LNCaP clone FGC (cell line): Measurements from ENCODE around the gene AKAP8.
"Not testable (repeated sequence)": the region's sequence is repeated elsewhere in the genome, so short reads cannot be mapped to it uniquely, and the experiment has no call there.

Experiments
- DNase-seq: peaks from one replicate; pipeline ENCODE4 v3.0.0-alpha.2; 2011; ENCODE audit warnings: low read depth
- H3K4me3 ChIP-seq: 2 replicates; pipeline ENCODE4 v1.5.1; 2011; ENCODE audit warnings: mild to moderate bottlenecking, low read depth, low read length, control low read depth
- CTCF ChIP-seq: IDR thresholded peaks from 2 replicates; pipeline ENCODE4 v1.5.1; 2012; ENCODE audit warnings: mild to moderate bottlenecking; ENCODE audit not compliant: control insufficient read depth, insufficient read depth; ENCODE audit errors: extremely low read depth

The AKAP8 gene

GRCh38 chr19:15357906-15358305, 21.7 kb downstream of the AKAP8 start:
- DNase-seq, result no peak
- no peak overlapping the region for H3K4me3 ChIP-seq
- TF ChIP-seq CTCF, result no peak

GRCh38 chr19:15354566-15355296, 24.9 kb downstream of the AKAP8 start:
- H3K4me3 ChIP-seq, result no peak overlapping the region
- no peak for DNase-seq
- TF ChIP-seq CTCF, result no peak

GRCh38 chr19:15353908-15354307, 25.7 kb downstream of the AKAP8 start:
- no peak overlapping the region for H3K4me3 ChIP-seq
- TF ChIP-seq CTCF, result no peak
- DNase-seq, result no peak

- H3K4me3 ChIP-seq, DNase-seq: not testable (repeated sequence)
Observed at GRCh38 chr19:15352535-15352934, 27.1 kb downstream of the AKAP8 start.

- not testable (repeated sequence) for DNase-seq, H3K4me3 ChIP-seq
Observed at GRCh38 chr19:15341328-15341727, 38.3 kb downstream of the AKAP8 start.

- TF ChIP-seq CTCF, result no peak
- DNase-seq, result no peak
- H3K4me3 ChIP-seq, result no peak overlapping the region
Observed at GRCh38 chr19:15340086-15340485, 39.5 kb downstream of the AKAP8 start.

- no peak for TF ChIP-seq CTCF
- DNase-seq, result no peak
Observed at GRCh38 chr19:15337202-15337601, 42.4 kb downstream of the AKAP8 start.

GRCh38 chr19:15335992-15336391, 43.6 kb downstream of the AKAP8 start:
- not testable (repeated sequence) for H3K4me3 ChIP-seq, DNase-seq

More at GRCh38 chr19:15337202-15337601, 42.4 kb downstream of the AKAP8 start:
- no peak overlapping the region for H3K4me3 ChIP-seq
